Neuronal stem cell (in vitro differentiated cells): ENCODE measurements around the gene IFRD1.

Experiments
- DNase-seq: peaks from one replicate; pipeline ENCODE4 v3.0.0-alpha.2; 2013; ENCODE audit warnings: low spot score
- H2AFZ ChIP-seq: one replicate; pipeline ENCODE4 v1.6.1; 2013; ENCODE audit warnings: mild to moderate bottlenecking, low read length, inconsistent platforms
- H2AK5ac ChIP-seq: 2 replicates; pipeline ENCODE4 v1.6.1; 2013; ENCODE audit warnings: low read depth, mild to moderate bottlenecking, inconsistent platforms, low read length, moderate library complexity, mixed read lengths
- H2BK120ac ChIP-seq: 2 replicates; pipeline ENCODE4 v1.6.1; 2013; ENCODE audit warnings: low read depth, mild to moderate bottlenecking, inconsistent platforms, low read length, moderate library complexity, mixed read lengths
- H2BK12ac ChIP-seq: one replicate; pipeline ENCODE4 v1.6.1; 2013; ENCODE audit warnings: low read length, inconsistent platforms
- H2BK15ac ChIP-seq: 2 replicates; pipeline ENCODE4 v1.6.1; 2013; ENCODE audit warnings: mild to moderate bottlenecking, low read length, inconsistent platforms, mixed read lengths
- H2BK5ac ChIP-seq: one replicate; pipeline ENCODE4 v1.6.1; 2013; ENCODE audit warnings: inconsistent platforms, mild to moderate bottlenecking, low read length, moderate library complexity
- H3K14ac ChIP-seq: one replicate; pipeline ENCODE4 v1.6.1; 2013; ENCODE audit warnings: low read length, inconsistent platforms
- H3K18ac ChIP-seq: 2 replicates; pipeline ENCODE4 v1.6.1; 2013; ENCODE audit warnings: low read length, inconsistent platforms
- H3K23ac ChIP-seq: 2 replicates; pipeline ENCODE4 v1.6.1; 2013; ENCODE audit warnings: low read depth, mild to moderate bottlenecking, mixed read lengths, low read length, inconsistent platforms; ENCODE audit not compliant: poor library complexity
- H3K27ac ChIP-seq: replicated peaks from 3 replicates; pipeline ENCODE4 v1.5.1; 2013; ENCODE audit warnings: low read length, inconsistent platforms
- H3K27me3 ChIP-seq, 3 experiments: 2 replicates each; pipeline ENCODE4 v1.6.1; 2013; ENCODE audit warnings: low read length in 3 of 3, mild to moderate bottlenecking in 2 of 3, inconsistent platforms in 1 of 3, low read depth in 1 of 3, mixed read lengths in 1 of 3, moderate library complexity in 1 of 3; ENCODE audit not compliant: control insufficient read depth in 3 of 3, insufficient read depth in 3 of 3
- H3K36me3 ChIP-seq, 2 donors: replicated peaks in 1 of 2; 2 replicates each; pipeline ENCODE4 v1.6.1; 2013; ENCODE audit warnings: low read length in 2 of 2; ENCODE audit not compliant: control insufficient read depth in 2 of 2, insufficient read depth in 2 of 2
- H3K4ac ChIP-seq: 2 replicates; pipeline ENCODE4 v1.6.1; 2013; ENCODE audit warnings: inconsistent platforms, mild to moderate bottlenecking, low read length, moderate library complexity
- H3K4me1 ChIP-seq, 2 donors: 1 replicate in 1 of 2; 2 replicates in 1 of 2; pipeline ENCODE4 v1.6.1; 2013; ENCODE audit warnings: low read length in 2 of 2, low read depth in 1 of 2; ENCODE audit not compliant: control insufficient read depth in 2 of 2, insufficient read depth in 1 of 2
- H3K4me2 ChIP-seq: one replicate; pipeline ENCODE4 v1.6.1; 2013; ENCODE audit warnings: mild to moderate bottlenecking, low read length, inconsistent platforms; ENCODE audit not compliant: insufficient read depth, poor library complexity, severe bottlenecking
- H3K4me3 ChIP-seq, 2 donors: 2 replicates each; pipeline ENCODE4 v1.5.1; 2013; ENCODE audit warnings: low read length in 2 of 2, mild to moderate bottlenecking in 2 of 2, inconsistent platforms in 1 of 2, moderate library complexity in 1 of 2
- H3K79me1 ChIP-seq: one replicate; pipeline ENCODE4 v1.6.1; 2013; ENCODE audit warnings: low read depth, mild to moderate bottlenecking, inconsistent platforms, low read length, moderate library complexity
- H3K9ac ChIP-seq: one replicate; pipeline ENCODE4 v1.6.1; 2013; ENCODE audit warnings: mild to moderate bottlenecking, low read depth, low read length, inconsistent platforms; ENCODE audit not compliant: poor library complexity
- H3K9me3 ChIP-seq, 2 donors: replicated peaks in 1 of 2; 2 replicates each; pipeline versions ENCODE3 to v1.6.1; 2013; ENCODE audit warnings: low read length in 2 of 2, mild to moderate bottlenecking in 2 of 2, inconsistent platforms in 1 of 2, low read depth in 1 of 2, mixed read lengths in 1 of 2, moderate library complexity in 1 of 2; ENCODE audit not compliant: control insufficient read depth in 2 of 2, insufficient read depth in 1 of 2
- H4K8ac ChIP-seq: one replicate; pipeline ENCODE4 v1.6.1; 2013; ENCODE audit warnings: low read depth, mild to moderate bottlenecking, inconsistent platforms, low read length, moderate library complexity
- H4K91ac ChIP-seq: one replicate; pipeline ENCODE4 v1.6.1; 2013; ENCODE audit warnings: low read length, low read depth, mild to moderate bottlenecking, inconsistent platforms; ENCODE audit not compliant: poor library complexity
- WGBS, 2 donors: extraction: QIAGEN DNeasy Blood & Tissue Kit; methylation state at CpG; one replicate each; pipeline ENCODE4 v1.1.7; 2013; ENCODE audit warnings: missing lambda C conversion rate in 2 of 2, mixed read lengths in 1 of 2; ENCODE audit not compliant: insufficient read length in 2 of 2, insufficient replicate concordance in 1 of 2; ENCODE audit errors: extremely low coverage in 2 of 2; 5-methylcytosine and 5-hydroxymethylcytosine counted together

IFRD1 gene

GRCh38 chr7:112439476-112439875 is 10.8 kb upstream of the IFRD1 start:
- no peak overlapping the region for H3K9ac ChIP-seq
- H3K23ac ChIP-seq, result no peak overlapping the region

GRCh38 chr7:112442210-112442609 is 8.1 kb upstream of the IFRD1 start:
- H2BK12ac ChIP-seq, result no peak overlapping the region
- H3K27ac ChIP-seq, result no peak overlapping the region
- no CpG with 5 or more reads among the region's 2 CpGs for WGBS, 2 donors
- no peak overlapping the region for H3K18ac ChIP-seq
- H2BK5ac ChIP-seq, result no peak overlapping the region
- H3K36me3 ChIP-seq, result no peaks in the 10 kb centered on the region
- no peak overlapping the region for H3K14ac ChIP-seq
- H3K79me1 ChIP-seq, result no peaks in the 10 kb centered on the region
- peak overlapping the region; percentile 54 for H4K8ac ChIP-seq
- no peak overlapping the region for H2AFZ ChIP-seq
- no peak overlapping the region for H2BK120ac ChIP-seq
- H3K9ac ChIP-seq, result no peak overlapping the region
- no peak overlapping the region for H3K23ac ChIP-seq
- no peak overlapping the region for H2AK5ac ChIP-seq
- H3K4me3 ChIP-seq, result no peak overlapping the region
- H4K91ac ChIP-seq, result no peak overlapping the region
- H2BK15ac ChIP-seq, result no peak overlapping the region
- no peaks in the 10 kb centered on the region for H3K9me3 ChIP-seq
- no peaks in the 10 kb centered on the region for H3K4me1 ChIP-seq
- no peak overlapping the region for H3K4me2 ChIP-seq
- H3K4ac ChIP-seq, result no peak overlapping the region
- no peak for DNase-seq
- H3K27me3 ChIP-seq, result no peaks in the 10 kb centered on the region

More at GRCh38 chr7:112439476-112439875, 10.8 kb upstream of the IFRD1 start:
- no peak for DNase-seq
- no CpG with 5 or more reads among the region's 1 CpG for WGBS, 2 donors
- H4K91ac ChIP-seq, result no peak overlapping the region
- H3K36me3 ChIP-seq, result no peaks in the 10 kb centered on the region
- no peak overlapping the region for H2BK5ac ChIP-seq
- no peak overlapping the region for H3K27ac ChIP-seq
- H4K8ac ChIP-seq, result no peak overlapping the region
- no peak overlapping the region for H3K14ac ChIP-seq
- no peak overlapping the region for H2BK12ac ChIP-seq
- no peak overlapping the region for H2AK5ac ChIP-seq
- H3K9me3 ChIP-seq, result no peaks in the 10 kb centered on the region
- no peaks in the 10 kb centered on the region for H3K27me3 ChIP-seq
- no peak overlapping the region for H3K4me2 ChIP-seq
- H2AFZ ChIP-seq, result no peak overlapping the region
- H3K4ac ChIP-seq, result no peak overlapping the region
- H3K18ac ChIP-seq, result no peak overlapping the region
- H3K4me3 ChIP-seq, result no peak overlapping the region
- no peak overlapping the region for H2BK120ac ChIP-seq
- H3K4me1 ChIP-seq, result peaks cover 2 to 6% of the 10 kb centered on the region in 2 donors
- no peak overlapping the region for H2BK15ac ChIP-seq
- H3K79me1 ChIP-seq, result no peaks in the 10 kb centered on the region

- Histone ChIP-seq H4K91ac (no peak overlapping the region), H4K8ac (no peak overlapping the region), H2BK5ac (no peak overlapping the region), H3K79me1 (no peaks in the 10 kb centered on the region), H3K4me1 (peaks cover 0 to 2% of the 10 kb centered on the region in 2 donors), H3K9me3 (no peaks in the 10 kb centered on the region), H3K18ac (no peak overlapping the region), H3K27me3 (no peaks in the 10 kb centered on the region), H2AK5ac (no peak overlapping the region), H2AFZ (no peak overlapping the region), H2BK15ac (no peak overlapping the region), H3K4me3 (no peak overlapping the region), H3K36me3 (no peaks in the 10 kb centered on the region), H2BK120ac (no peak overlapping the region), H3K4me2 (no peak overlapping the region), H2BK12ac (no peak overlapping the region), H3K23ac (no peak overlapping the region), H3K27ac (no peak overlapping the region), H3K9ac (no peak overlapping the region), H3K14ac (no peak overlapping the region), H3K4ac (no peak overlapping the region)
- DNase-seq, result no peak
- WGBS, 2 donors, result no CpG with 5 or more reads among the region's 3 CpGs
These were observed 5.8 kb upstream of the IFRD1 start for GRCh38 chr7:112444505-112444904.

GRCh38 chr7:112446431-112446830 is 3.8 kb upstream of the IFRD1 start:
- Histone ChIP-seq H3K9ac (no peak overlapping the region), H3K18ac (no peak overlapping the region), H3K36me3 (no peaks in the 10 kb centered on the region), H3K4me2 (no peak overlapping the region), H3K4me1 (peaks cover 0 to 5% of the 10 kb centered on the region in 2 donors), H3K4me3 (no peak overlapping the region), H3K79me1 (peaks cover 6% of the 10 kb centered on the region), H3K9me3 (no peaks in the 10 kb centered on the region), H2BK12ac (no peak overlapping the region), H4K91ac (no peak overlapping the region), H3K27ac (no peak overlapping the region), H3K4ac (no peak overlapping the region), H2AFZ (no peak overlapping the region), H2BK15ac (no peak overlapping the region), H3K14ac (no peak overlapping the region), H4K8ac (no peak overlapping the region), H3K23ac (no peak overlapping the region), H2BK120ac (no peak overlapping the region), H3K27me3 (no peaks in the 10 kb centered on the region), H2BK5ac (no peak overlapping the region), H2AK5ac (no peak overlapping the region)
- no CpG with 5 or more reads among the region's 3 CpGs for WGBS, 2 donors
- no peak for DNase-seq
